CD14-positive monocyte (primary cell): Measurements from ENCODE around the gene CDC25C. TPM values are rescaled to one million over a fixed set of nuclear protein-coding genes. Genes with fewer than 3 reads are reported as not detected.
"Not testable (repeated sequence)": the region's sequence is repeated elsewhere in the genome, so short reads cannot be mapped to it uniquely, and the experiment has no call there.

Source experiments
- DNase-seq, 3 donors: peaks; one replicate each; pipeline ENCODE4 v3.0.0-alpha.2; 2011 to 2022
- H2AFZ ChIP-seq: 2 replicates; pipeline ENCODE4 v1.6.0; 2012; ENCODE audit warnings: mild to moderate bottlenecking, low read depth, low read length, inconsistent platforms; ENCODE audit not compliant: insufficient read depth, poor library complexity, severe bottlenecking
- H3K27ac ChIP-seq, 2 donors: 1 replicate in 1 of 2; 2 replicates in 1 of 2; pipeline ENCODE4 v1.5.1; 2012 to 2013; ENCODE audit warnings: low read length in 2 of 2, control low read depth in 1 of 2, inconsistent platforms in 1 of 2, low read depth in 1 of 2, mild to moderate bottlenecking in 1 of 2
- H3K27me3 ChIP-seq, 2 donors: one replicate each; pipeline versions ENCODE4 v1.6.0 to v1.6.1; 2011 to 2013; ENCODE audit warnings: low read length in 2 of 2; ENCODE audit not compliant: control insufficient read depth in 2 of 2, insufficient read depth in 2 of 2
- H3K36me3 ChIP-seq, 2 donors: replicated peaks in 1 of 2; 1 replicate in 1 of 2; 2 replicates in 1 of 2; pipeline versions ENCODE4 v1.5.1 to v1.6.1; 2012 to 2013; ENCODE audit warnings: low read length in 2 of 2, control low read depth in 1 of 2, inconsistent platforms in 1 of 2, mild to moderate bottlenecking in 1 of 2; ENCODE audit not compliant: insufficient read depth in 2 of 2, control insufficient read depth in 1 of 2
- H3K4me1 ChIP-seq, 2 donors: 1 replicate in 1 of 2; 2 replicates in 1 of 2; pipeline versions ENCODE4 v1.5.1 to v1.6.1; 2012 to 2013; ENCODE audit warnings: low read length in 2 of 2, control low read depth in 1 of 2, inconsistent platforms in 1 of 2, mild to moderate bottlenecking in 1 of 2, moderate library complexity in 1 of 2; ENCODE audit not compliant: insufficient read depth in 2 of 2, control insufficient read depth in 1 of 2
- H3K4me2 ChIP-seq: replicated peaks from 2 replicates; pipeline ENCODE3; 2012; ENCODE audit warnings: low read length, moderate library complexity, mild to moderate bottlenecking; ENCODE audit not compliant: poor library complexity, severe bottlenecking; ENCODE audit errors: extremely low read depth
- H3K4me3 ChIP-seq, 3 experiments: fragments of 200-600 bp in 1 of 3; sonication (generic) in 1 of 3; replicated peaks in 1 of 3; 1 replicate in 2 of 3; 2 replicates in 1 of 3; pipeline ENCODE4 v1.5.1; 2011 to 2013; ENCODE audit warnings: low read length in 3 of 3, mild to moderate bottlenecking in 3 of 3, control low read depth in 2 of 3, low read depth in 2 of 3, inconsistent platforms in 1 of 3, moderate library complexity in 1 of 3
- H3K79me2 ChIP-seq: 2 replicates; pipeline ENCODE4 v1.6.0; 2012; ENCODE audit warnings: mild to moderate bottlenecking, control low read depth, inconsistent platforms, low read length, moderate library complexity; ENCODE audit not compliant: insufficient read depth
- H3K9ac ChIP-seq: 2 replicates; pipeline ENCODE4 v1.6.0; 2017; ENCODE audit warnings: low read length, mild to moderate bottlenecking; ENCODE audit not compliant: insufficient read depth, poor library complexity, severe bottlenecking
- H3K9me3 ChIP-seq, 2 donors: replicated peaks in 1 of 2; 1 replicate in 1 of 2; 2 replicates in 1 of 2; pipeline versions ENCODE4 v1.5.1 to v1.6.1; 2012 to 2013; ENCODE audit warnings: low read length in 2 of 2, control low read depth in 1 of 2; ENCODE audit not compliant: control insufficient read depth in 1 of 2, insufficient read depth in 1 of 2
- H4K20me1 ChIP-seq: 2 replicates; pipeline ENCODE4 v1.6.0; 2012; ENCODE audit warnings: mild to moderate bottlenecking, low read length, control low read depth, moderate library complexity; ENCODE audit not compliant: insufficient read depth
- H3K27ac Mint-ChIP-seq, 7 donors: one replicate each; pipeline ENCODE4 v1.8.0; 2020; ENCODE audit warnings: mild to moderate bottlenecking in 7 of 7, mixed read lengths in 7 of 7, moderate library complexity in 6 of 7, inconsistent platforms in 2 of 7
- H3K27me3 Mint-ChIP-seq, 3 donors: one replicate each; pipeline ENCODE4 v1.8.0; 2021 to 2022; ENCODE audit warnings: low read depth in 3 of 3, mild to moderate bottlenecking in 3 of 3, mixed read lengths in 3 of 3, moderate library complexity in 3 of 3, inconsistent platforms in 1 of 3
- H3K36me3 Mint-ChIP-seq, 2 donors: one replicate each; pipeline ENCODE4 v1.8.0; 2020; ENCODE audit warnings: mixed read lengths in 2 of 2, inconsistent platforms in 1 of 2, mild to moderate bottlenecking in 1 of 2
- H3K4me1 Mint-ChIP-seq: one replicate; pipeline ENCODE4 v1.8.0; 2020; ENCODE audit warnings: mild to moderate bottlenecking, mixed read lengths
- H3K4me3 Mint-ChIP-seq, 2 donors: one replicate each; pipeline ENCODE4 v1.8.0; 2020; ENCODE audit warnings: mild to moderate bottlenecking in 2 of 2, mixed read lengths in 2 of 2, moderate library complexity in 1 of 2
- H3K9me3 Mint-ChIP-seq, 7 donors: one replicate each; pipeline ENCODE4 v1.8.0; 2020 to 2022; ENCODE audit warnings: mixed read lengths in 7 of 7, mild to moderate bottlenecking in 6 of 7, moderate library complexity in 6 of 7, inconsistent platforms in 2 of 7
- WGBS: methylation state at CpG from one replicate; pipeline ENCODE4 v1.1.5; 2013; ENCODE audit warnings: missing lambda C conversion rate; ENCODE audit not compliant: insufficient coverage; 5-methylcytosine and 5-hydroxymethylcytosine counted together
- intact Hi-C, 2 donors: fragments of 100-400 bp; cut with micrococcal nuclease; formaldehyde crosslinking; loops; one replicate each; pipeline versions ENCODE4 v1.15.0 to v1.15.1; 2023
- polyA plus RNA-seq, 3 donors: library from polyadenylated mRNA; depleted of rRNA in 1 of 3; unstranded in 2 of 3; stranded (reverse) in 1 of 3; fragments of 300-500 nt in 2 of 3; fragments of >200 nt in 1 of 3; fragmentation: Illumina TruSeq in 2 of 3; gene quantifications; 1 replicate in 2 of 3; 2 replicates in 1 of 3; pipeline ENCODE4 v1.2.3, GENCODE V29; 2012 to 2021
- TF ChIP-seq, protein P1 (sequence below): fragments of 200-600 bp; IDR thresholded peaks from one replicate; pipeline ENCODE4 v1.8.0; 2022; ENCODE audit warnings: antibody characterized with exemption, mild to moderate bottlenecking

CDC25C gene
- polyA plus RNA-seq, 3 donors, result not detected

- no peaks in the 10 kb centered on the region for H3K36me3 ChIP-seq
- H3K79me2 ChIP-seq, result no peaks in the 10 kb centered on the region
- intact Hi-C loops, result no loop called here
- H3K27me3 ChIP-seq, result no peaks in the 10 kb centered on the region
- whole genome bisulfite sequencing, result 95% methylated on average over 26 of the region's 29 CpGs
- no peaks in the 10 kb centered on the region for H3K4me1 ChIP-seq
- peaks cover 2 to 4% (median 2%) of the 10 kb centered on the region in 3 donors for H3K27me3 Mint-ChIP-seq
- no peak overlapping the region for H2AFZ ChIP-seq
- no peaks in the 10 kb centered on the region for H3K4me1 Mint-ChIP-seq
- no peak overlapping the region for H3K27ac Mint-ChIP-seq
- H3K36me3 Mint-ChIP-seq, result no peaks in the 10 kb centered on the region
- no peak overlapping the region for H3K4me2 ChIP-seq
- no peaks in the 10 kb centered on the region for H3K9me3 Mint-ChIP-seq
- H4K20me1 ChIP-seq, result no peaks in the 10 kb centered on the region
- TF ChIP-seq, protein P1, sequence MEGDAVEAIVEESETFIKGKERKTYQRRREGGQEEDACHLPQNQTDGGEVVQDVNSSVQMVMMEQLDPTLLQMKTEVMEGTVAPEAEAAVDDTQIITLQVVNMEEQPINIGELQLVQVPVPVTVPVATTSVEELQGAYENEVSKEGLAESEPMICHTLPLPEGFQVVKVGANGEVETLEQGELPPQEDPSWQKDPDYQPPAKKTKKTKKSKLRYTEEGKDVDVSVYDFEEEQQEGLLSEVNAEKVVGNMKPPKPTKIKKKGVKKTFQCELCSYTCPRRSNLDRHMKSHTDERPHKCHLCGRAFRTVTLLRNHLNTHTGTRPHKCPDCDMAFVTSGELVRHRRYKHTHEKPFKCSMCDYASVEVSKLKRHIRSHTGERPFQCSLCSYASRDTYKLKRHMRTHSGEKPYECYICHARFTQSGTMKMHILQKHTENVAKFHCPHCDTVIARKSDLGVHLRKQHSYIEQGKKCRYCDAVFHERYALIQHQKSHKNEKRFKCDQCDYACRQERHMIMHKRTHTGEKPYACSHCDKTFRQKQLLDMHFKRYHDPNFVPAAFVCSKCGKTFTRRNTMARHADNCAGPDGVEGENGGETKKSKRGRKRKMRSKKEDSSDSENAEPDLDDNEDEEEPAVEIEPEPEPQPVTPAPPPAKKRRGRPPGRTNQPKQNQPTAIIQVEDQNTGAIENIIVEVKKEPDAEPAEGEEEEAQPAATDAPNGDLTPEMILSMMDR, result no peak
- no peak for DNase-seq
- no peak overlapping the region for H3K27ac ChIP-seq
- H3K4me3 ChIP-seq, result no peak overlapping the region
- H3K9ac ChIP-seq, result no peak overlapping the region
- H3K4me3 Mint-ChIP-seq, result no peak overlapping the region
- H3K9me3 ChIP-seq, result no peaks in the 10 kb centered on the region
Measured at GRCh38 chr5:138257583-138257982, 74.0 kb downstream of the CDC25C start.

GRCh38 chr5:138252944-138253343, 78.7 kb downstream of the CDC25C start:
- H3K9ac ChIP-seq, result no peak overlapping the region
- DNase-seq, result no peak
- H4K20me1 ChIP-seq, result no peaks in the 10 kb centered on the region
- H3K9me3 ChIP-seq, result no peaks in the 10 kb centered on the region
- H3K79me2 ChIP-seq, result no peaks in the 10 kb centered on the region
- no peaks in the 10 kb centered on the region for H3K36me3 Mint-ChIP-seq
- WGBS, result 92% methylated on average over 2 of the region's 3 CpGs
- H3K27me3 ChIP-seq, result no peaks in the 10 kb centered on the region
- no peaks in the 10 kb centered on the region for H3K4me1 Mint-ChIP-seq
- H3K9me3 Mint-ChIP-seq, result no peaks in the 10 kb centered on the region
- peaks cover 2 to 6% (median 2%) of the 10 kb centered on the region in 3 donors for H3K27me3 Mint-ChIP-seq
- intact Hi-C loops, result no loop called here
- H3K4me3 Mint-ChIP-seq, result no peak overlapping the region
- no peaks in the 10 kb centered on the region for H3K36me3 ChIP-seq
- H3K4me3 ChIP-seq, result no peak overlapping the region
- H3K4me2 ChIP-seq, result no peak overlapping the region
- H2AFZ ChIP-seq, result no peak overlapping the region
- H3K4me1 ChIP-seq, result no peaks in the 10 kb centered on the region
- no peak overlapping the region for H3K27ac Mint-ChIP-seq
- H3K27ac ChIP-seq, result no peak overlapping the region
- TF ChIP-seq, protein P1, result no peak

- H4K20me1 ChIP-seq, H3K27me3 ChIP-seq, H3K4me1 ChIP-seq, H3K9me3 ChIP-seq, intact Hi-C loops, DNase-seq, H3K4me2 ChIP-seq, H3K9me3 Mint-ChIP-seq, H3K4me3 Mint-ChIP-seq, H3K36me3 ChIP-seq, H3K4me3 ChIP-seq, H3K27ac ChIP-seq, H3K9ac ChIP-seq, H3K79me2 ChIP-seq, H3K36me3 Mint-ChIP-seq, H3K27ac Mint-ChIP-seq, H2AFZ ChIP-seq, H3K4me1 Mint-ChIP-seq: not testable (repeated sequence)
- H3K27me3 Mint-ChIP-seq, result peaks cover 6 to 12% (median 8%) of the 10 kb centered on the region in 3 donors
- WGBS, result 100% methylated on average over 1 of the region's 2 CpGs
Measured at GRCh38 chr5:138247800-138248199, 83.8 kb downstream of the CDC25C start.
